Type B pancreatic cell (in vitro differentiated cells): ENCODE measurements around the gene KIAA1755. TPM values are rescaled to one million over a fixed set of nuclear protein-coding genes. Genes with fewer than 3 reads are reported as not detected.
A peak's percentile ranks its signal among the peaks of the same experiment; 100 is the strongest.

Experiments used
- DNase-seq: peaks from one replicate; pipeline ENCODE4 v3.0.0; 2021; ENCODE audit warnings: mixed read lengths; ENCODE audit not compliant: unreplicated experiment; ENCODE audit errors: extremely low spot score
- H3K27ac Mint-ChIP-seq: 2 replicates; pipeline ENCODE4 v1.8.0; 2021; ENCODE audit warnings: mild to moderate bottlenecking, mixed read lengths
- H3K27me3 Mint-ChIP-seq: 2 replicates; pipeline ENCODE4 v1.8.0; 2021; ENCODE audit warnings: mixed read lengths
- H3K36me3 Mint-ChIP-seq: 2 replicates; pipeline ENCODE4 v1.8.0; 2021; ENCODE audit warnings: mixed read lengths
- H3K4me1 Mint-ChIP-seq: one replicate; pipeline ENCODE4 v1.8.0; 2021; ENCODE audit warnings: mixed read lengths; ENCODE audit not compliant: unreplicated experiment
- H3K4me3 Mint-ChIP-seq: 2 replicates; pipeline ENCODE4 v1.8.0; 2021; ENCODE audit warnings: mild to moderate bottlenecking, mixed read lengths
- H3K9me3 Mint-ChIP-seq: 2 replicates; pipeline ENCODE4 v1.8.0; 2021; ENCODE audit warnings: mixed read lengths
- total RNA-seq: library from RNA; stranded (reverse); gene quantifications from 2 replicates; pipeline ENCODE4 v1.2.1, GENCODE V29; 2021; ENCODE audit warnings: low replicate concordance
- TF ChIP-seq, protein P1 (sequence below): fragments of 200-600 bp; sonication (generic); conservative IDR thresholded peaks from 2 replicates; pipeline ENCODE4 v1.5.0; 2021; ENCODE audit warnings: antibody characterized with exemption, mild to moderate bottlenecking

The KIAA1755 gene
- total RNA-seq, 1 donor from 2014 or later: 4.7 TPM

DNA sequence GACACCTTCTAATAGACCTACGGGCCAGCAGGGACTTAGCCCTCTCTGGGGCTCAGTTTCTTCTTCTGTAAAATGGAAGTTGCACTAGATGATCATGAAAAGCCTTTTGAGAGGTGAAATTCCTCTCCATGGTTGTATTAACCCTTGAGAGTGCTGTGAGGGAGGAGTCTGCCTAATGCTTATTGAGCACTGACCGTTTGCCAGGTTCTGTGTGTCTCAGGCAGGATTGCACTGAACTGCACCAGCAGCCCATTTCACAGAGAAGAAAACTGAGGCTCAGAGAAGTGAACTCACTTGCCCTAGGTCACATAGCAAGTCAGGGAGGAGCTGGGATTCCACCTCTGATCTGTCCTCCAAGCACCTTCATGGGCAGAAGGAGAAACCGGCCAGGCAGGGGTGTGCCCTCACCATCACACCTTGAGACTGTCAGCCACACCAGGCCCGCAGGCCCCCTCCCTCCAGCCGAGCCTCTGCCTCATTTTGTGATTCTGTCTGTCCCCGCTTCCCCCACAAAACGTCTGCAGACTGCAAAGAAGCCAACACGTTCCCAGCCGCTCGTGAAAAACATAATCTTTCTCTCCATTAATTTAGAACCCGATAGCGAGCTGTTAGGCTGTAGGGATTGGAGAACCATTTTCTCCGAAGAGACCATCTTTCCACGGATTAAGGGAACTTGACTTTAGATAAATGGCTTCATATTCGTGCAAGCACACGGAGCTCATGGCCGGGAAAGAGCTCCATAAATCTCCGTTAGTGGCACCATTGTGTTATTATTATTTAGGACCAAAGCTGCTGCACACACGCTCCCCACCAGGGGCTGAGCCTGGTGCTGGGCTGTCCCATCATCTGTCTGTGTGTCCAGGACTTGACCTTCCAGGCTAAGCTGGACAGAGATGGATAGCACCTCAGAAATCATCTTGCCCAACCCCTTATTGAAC is 46.0 kb downstream of the KIAA1755 start:
- no peak overlapping the region for H3K27ac Mint-ChIP-seq
- no peaks in the 10 kb centered on the region for H3K27me3 Mint-ChIP-seq
- H3K36me3 Mint-ChIP-seq: no peaks in the 10 kb centered on the region
- TF ChIP-seq, protein P1, sequence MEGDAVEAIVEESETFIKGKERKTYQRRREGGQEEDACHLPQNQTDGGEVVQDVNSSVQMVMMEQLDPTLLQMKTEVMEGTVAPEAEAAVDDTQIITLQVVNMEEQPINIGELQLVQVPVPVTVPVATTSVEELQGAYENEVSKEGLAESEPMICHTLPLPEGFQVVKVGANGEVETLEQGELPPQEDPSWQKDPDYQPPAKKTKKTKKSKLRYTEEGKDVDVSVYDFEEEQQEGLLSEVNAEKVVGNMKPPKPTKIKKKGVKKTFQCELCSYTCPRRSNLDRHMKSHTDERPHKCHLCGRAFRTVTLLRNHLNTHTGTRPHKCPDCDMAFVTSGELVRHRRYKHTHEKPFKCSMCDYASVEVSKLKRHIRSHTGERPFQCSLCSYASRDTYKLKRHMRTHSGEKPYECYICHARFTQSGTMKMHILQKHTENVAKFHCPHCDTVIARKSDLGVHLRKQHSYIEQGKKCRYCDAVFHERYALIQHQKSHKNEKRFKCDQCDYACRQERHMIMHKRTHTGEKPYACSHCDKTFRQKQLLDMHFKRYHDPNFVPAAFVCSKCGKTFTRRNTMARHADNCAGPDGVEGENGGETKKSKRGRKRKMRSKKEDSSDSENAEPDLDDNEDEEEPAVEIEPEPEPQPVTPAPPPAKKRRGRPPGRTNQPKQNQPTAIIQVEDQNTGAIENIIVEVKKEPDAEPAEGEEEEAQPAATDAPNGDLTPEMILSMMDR: peak; percentile 67
- H3K4me3 Mint-ChIP-seq: no peak overlapping the region
- no peaks in the 10 kb centered on the region for H3K9me3 Mint-ChIP-seq
- peaks cover 23% of the 10 kb centered on the region for H3K4me1 Mint-ChIP-seq
- no peak for DNase-seq

DNA sequence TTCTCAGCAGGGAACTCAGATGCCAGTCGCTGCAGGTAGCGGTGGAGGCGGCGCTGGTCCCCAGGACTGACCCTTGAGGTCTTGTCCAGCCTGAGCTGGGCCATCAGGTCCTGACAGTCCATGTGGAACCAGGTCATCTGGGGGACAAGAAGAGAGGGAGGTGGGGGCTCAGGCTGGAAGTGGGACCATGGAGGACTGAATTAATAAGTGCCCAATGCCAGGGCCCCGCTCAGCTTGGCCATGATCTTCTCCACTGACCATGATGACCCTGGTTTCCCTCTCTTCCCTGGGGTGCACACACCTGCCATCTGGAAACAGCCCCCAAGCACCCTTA is 47.0 kb downstream of the KIAA1755 start:
- no peaks in the 10 kb centered on the region for H3K9me3 Mint-ChIP-seq
- TF ChIP-seq, protein P1: no peak
- no peak overlapping the region for H3K27ac Mint-ChIP-seq
- no peaks in the 10 kb centered on the region for H3K27me3 Mint-ChIP-seq
- H3K4me3 Mint-ChIP-seq: no peak overlapping the region
- no peaks in the 10 kb centered on the region for H3K36me3 Mint-ChIP-seq
- DNase-seq: no peak
- H3K4me1 Mint-ChIP-seq: peaks cover 23% of the 10 kb centered on the region

DNA sequence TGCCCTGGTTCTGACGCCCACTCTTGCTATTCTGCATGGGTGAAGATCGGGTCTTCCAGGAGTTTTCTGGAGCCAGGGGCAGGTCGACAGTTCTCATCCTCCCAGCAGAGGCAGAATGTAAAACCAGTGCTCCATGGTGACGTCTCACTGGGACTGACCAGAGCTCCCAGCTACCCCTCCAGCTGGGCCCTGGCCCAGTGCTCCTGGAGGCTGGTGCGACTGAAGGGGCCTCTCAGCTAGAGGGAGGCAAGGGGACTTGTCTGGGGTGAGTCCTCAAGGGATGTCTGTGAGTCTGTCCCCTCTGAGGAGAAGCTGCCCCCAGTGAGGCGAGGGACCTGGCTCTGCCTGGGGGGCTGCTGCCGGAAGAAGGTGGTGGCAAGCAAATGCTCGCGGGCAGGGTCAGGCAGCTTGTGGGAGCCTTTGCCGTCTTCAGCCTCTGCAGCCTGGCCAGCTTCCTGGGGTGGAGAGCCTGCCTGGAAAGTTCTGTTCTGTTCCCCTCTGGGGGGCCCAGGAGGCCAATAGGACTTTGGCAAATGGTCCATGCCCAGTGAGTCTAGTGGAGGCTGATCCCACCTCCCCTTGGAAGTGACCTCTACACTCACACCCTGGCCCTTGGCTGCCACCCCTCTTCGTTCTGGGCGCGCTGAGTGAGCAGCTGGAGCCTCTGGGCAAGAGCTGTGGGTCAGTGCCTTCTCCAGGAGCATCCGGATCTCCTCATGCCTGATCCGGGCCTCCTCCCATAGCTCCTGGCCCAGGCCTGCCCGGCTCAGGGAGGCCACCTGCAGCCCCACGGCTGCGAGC is 47.5 kb downstream of the KIAA1755 start:
- TF ChIP-seq, protein P1: no peak
- no peaks in the 10 kb centered on the region for H3K36me3 Mint-ChIP-seq
- H3K27ac Mint-ChIP-seq: no peak overlapping the region
- no peak overlapping the region for H3K4me3 Mint-ChIP-seq
- H3K9me3 Mint-ChIP-seq: no peaks in the 10 kb centered on the region
- DNase-seq: no peak
- H3K27me3 Mint-ChIP-seq: no peaks in the 10 kb centered on the region
- H3K4me1 Mint-ChIP-seq: peaks cover 20% of the 10 kb centered on the region

DNA sequence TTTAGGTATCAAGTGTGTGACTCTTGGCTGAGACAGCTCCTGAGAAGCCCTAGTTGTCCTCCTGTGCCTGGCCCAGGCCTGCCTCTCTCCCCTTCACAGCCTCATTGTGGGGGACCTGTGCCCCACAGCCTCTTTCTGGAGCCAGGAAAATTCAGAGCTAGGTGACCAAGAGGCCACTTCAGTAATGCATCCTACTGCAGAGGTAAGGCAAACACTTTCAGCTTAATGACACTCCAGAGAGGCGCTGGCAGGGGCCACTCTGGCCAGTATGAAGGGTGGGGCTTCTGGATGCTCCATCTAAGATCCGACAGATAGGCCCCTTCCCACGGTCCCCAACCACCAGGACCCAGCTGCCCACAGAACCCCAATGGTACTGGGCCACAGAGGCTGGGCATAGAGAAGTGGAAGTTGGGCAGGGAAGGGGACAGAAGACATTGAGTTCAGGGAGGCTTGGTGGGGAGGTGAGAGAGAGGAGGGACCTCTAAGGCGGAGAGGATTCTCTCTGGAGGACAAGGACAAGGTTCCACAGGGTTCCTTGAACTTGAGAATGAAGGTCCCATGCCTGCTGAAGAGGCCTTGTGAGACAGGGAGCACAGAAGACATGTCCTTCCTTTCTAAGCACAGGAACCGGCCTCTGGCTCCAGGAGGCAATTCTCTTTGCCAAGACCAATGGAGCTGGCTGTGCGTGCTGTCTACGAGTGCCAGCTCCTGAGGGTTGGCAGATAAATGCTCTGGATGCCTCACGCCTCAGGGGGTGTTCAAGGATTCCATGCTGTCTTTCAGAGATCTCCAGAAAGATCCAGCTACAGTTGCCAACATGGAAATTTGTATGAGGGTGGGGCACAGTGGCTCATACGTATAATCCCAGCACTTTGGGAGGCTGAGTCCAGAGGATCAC is 49.1 kb downstream of the KIAA1755 start:
- Mint-ChIP-seq H3K9me3 (no peaks in the 10 kb centered on the region), H3K4me1 (peaks cover 15% of the 10 kb centered on the region), H3K27ac (no peak overlapping the region), H3K4me3 (no peak overlapping the region), H3K27me3 (no peaks in the 10 kb centered on the region), H3K36me3 (no peaks in the 10 kb centered on the region)
- no peak for DNase-seq
- TF ChIP-seq, protein P1: no peak

DNA sequence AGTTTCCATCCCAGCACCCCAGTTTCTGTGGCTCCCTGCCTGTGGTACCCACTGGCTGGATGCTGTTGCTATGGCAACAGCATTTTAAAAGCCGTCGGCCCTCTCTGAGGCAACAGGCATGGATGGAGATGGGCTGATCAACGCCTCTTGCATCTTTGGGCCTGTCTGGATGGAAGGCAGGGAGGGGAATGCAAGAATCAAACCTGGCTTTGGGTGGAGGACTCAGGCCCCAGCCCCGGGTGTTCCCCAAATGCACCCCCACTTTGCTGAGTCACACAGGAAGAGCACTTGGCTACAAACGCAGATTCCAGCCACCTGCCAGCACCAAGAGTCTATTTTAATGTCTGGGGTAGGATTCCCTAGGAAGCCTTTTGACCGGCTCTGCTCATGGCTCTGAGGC is 49.8 kb downstream of the KIAA1755 start:
- TF ChIP-seq, protein P1: no peak
- H3K4me3 Mint-ChIP-seq: no peak overlapping the region
- H3K36me3 Mint-ChIP-seq: no peaks in the 10 kb centered on the region
- H3K27ac Mint-ChIP-seq: no peak overlapping the region
- no peaks in the 10 kb centered on the region for H3K9me3 Mint-ChIP-seq
- H3K27me3 Mint-ChIP-seq: no peaks in the 10 kb centered on the region
- peaks cover 13% of the 10 kb centered on the region for H3K4me1 Mint-ChIP-seq
- DNase-seq: no peak
